ENCODE data around the gene FAM222A.
"Not testable (repeated sequence)": the region's sequence is repeated elsewhere in the genome, so short reads cannot be mapped to it uniquely, and the experiment has no call there.

Gene FAM222A

GRCh38 chr12:109693653-109694600 lies 19.7 kb upstream of the FAM222A start:
- DNase-seq, result no peak

DNA sequence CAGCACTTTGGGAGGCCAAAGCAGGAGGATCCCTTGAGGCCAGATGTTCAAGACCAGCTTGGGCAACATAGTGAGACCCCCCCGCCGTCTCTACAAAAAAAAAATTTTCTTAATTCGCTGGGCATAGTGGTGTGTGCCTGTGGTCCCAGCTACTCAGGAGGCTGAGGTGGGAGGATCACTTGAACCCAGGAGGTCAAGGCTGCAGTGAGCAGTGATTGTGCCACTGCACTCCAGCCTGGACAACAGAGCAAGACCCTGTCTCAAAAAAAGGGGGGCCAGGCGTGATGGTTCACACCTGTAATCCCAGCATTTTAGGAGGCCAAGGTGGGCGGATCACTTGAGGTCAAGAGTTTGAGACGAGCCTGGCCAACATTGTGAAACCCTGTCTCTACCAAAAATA lies 19.0 kb upstream of the FAM222A start:
- not testable (repeated sequence) for DNase-seq

DNA sequence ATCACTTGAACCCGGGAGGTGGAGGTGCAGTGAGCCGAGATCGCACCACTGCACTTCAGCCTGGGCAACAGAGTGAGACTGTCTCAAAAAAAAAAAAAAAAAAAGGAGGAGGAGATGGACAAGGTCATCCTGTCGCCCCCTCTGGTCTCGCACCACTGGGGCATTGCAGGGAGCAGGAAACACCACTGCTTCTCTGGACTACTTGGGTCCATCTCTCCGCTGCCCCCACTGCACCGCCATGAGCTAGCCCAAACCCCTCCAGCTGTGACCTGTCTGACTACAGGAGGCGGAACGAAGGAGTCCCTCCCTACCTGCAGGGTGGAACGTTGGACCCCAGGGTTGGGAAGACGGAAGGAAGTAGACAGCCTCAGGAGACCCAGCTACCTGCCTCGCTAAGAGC lies 18.2 kb upstream of the FAM222A start:
- no peak for DNase-seq

DNA sequence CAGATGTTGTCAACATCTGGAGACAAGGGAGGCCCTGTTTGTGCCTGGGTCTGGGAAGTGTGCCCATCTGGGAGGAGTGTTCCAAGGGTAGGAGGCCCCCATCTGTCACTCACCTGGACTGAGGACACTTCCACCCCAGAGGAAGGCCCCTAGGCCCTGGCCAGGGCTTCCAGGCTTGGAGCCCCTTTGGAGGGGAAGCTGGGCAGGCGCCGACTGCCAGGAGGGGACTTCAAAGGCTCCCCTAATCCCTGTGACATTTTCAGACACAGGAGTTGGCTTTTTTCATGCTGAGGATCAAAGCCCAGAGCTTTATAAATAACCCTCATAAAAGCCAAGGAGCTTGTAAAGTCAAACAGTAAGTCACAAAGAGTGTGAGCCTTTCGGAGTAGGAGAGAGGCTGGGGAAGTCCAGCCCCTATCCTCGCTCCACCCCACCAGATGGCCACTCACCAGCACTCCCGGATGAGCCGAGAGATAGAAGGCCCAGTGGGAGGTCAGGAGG lies 17.6 kb upstream of the FAM222A start:
- DNase-seq, result no peak

- DNase-seq, result no peak
These were observed 16.9 kb upstream of the FAM222A start for GRCh38 chr12:109696485-109697269.

DNA sequence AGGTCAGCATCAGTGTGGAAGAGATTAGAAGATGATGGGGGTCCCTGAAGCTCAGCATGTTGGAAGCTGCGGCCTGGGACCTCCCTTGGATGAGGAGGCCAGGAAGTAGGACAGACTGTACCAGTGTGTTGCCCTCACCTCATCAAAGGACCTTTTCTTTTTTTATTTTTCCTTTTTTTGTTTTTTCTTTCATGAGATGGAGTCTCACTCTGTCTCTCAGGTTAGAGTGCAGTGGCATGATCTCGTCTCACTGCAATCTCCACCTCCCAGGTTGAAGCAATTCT lies 16.4 kb upstream of the FAM222A start:
- no peak for DNase-seq

DNA sequence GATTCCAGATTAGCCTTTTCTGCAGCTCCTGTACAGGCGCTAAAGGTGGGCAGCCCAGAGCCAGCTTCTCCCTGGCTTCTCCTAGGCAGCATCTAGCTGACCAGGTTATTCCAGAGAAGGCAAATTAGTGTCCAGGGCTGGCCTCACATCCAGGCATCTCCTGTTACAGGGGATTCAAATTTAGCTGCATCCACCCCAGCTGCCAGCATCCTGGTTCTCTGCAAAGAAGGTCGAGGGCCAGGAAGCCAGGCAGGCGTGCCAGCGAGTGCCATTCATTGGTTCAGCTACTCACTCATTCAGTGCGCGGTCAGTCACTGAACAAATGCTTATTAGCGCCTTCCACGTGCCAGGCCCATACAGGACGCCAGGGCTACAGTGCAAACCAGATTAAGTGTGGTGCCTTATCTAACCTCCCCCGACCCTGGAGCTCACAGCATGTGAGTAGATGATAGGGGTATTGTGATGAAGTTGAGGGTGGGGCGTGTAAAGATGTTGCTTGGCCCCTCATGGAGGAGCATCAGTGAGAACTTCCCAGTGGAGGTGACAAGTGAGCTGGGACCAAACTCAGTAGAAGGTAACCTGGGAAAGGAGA lies 15.7 kb upstream of the FAM222A start:
- no peak for DNase-seq

DNA sequence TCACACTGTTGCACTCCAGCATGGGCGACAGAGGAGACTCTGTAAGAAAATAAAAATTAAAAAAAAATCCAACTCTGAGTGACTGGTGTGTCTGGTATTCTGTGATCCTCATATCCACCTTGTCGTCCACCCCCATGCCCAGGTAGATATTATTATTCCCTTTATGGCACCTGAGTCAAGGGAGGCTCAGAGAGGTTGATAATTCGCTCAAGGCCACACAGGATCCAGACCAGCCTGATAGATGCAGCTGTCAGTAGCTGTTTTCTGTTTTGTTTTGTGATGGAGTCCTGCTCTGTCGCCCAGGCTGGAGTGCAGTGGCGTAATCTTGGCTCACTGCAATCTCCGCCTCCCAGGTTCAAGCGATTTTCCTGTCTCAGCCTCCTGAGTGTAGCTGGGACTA lies 14.8 kb upstream of the FAM222A start:
- no peak for DNase-seq

DNA sequence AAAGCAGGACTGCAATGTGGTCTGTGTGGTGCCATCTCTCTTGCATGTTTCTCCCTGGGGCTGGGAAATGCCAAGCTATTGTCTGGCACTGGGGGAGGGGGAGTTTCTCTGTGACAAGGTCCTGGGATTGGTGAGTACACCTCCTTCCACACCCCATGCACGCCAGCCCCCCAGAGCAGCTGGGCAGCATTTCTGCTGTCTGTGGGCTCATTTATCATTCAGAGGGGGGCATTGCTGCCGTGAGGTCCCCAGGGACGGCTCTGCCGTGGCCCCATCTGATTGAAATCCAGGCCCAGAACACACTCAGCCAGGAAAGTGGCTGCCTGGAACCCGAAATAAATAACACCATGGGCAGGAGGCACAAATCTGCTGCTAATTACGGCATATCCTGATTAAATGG lies 12.6 kb upstream of the FAM222A start:
- peak in 2 of 3 experiments; percentile 56 to 76 for DNase-seq

DNA sequence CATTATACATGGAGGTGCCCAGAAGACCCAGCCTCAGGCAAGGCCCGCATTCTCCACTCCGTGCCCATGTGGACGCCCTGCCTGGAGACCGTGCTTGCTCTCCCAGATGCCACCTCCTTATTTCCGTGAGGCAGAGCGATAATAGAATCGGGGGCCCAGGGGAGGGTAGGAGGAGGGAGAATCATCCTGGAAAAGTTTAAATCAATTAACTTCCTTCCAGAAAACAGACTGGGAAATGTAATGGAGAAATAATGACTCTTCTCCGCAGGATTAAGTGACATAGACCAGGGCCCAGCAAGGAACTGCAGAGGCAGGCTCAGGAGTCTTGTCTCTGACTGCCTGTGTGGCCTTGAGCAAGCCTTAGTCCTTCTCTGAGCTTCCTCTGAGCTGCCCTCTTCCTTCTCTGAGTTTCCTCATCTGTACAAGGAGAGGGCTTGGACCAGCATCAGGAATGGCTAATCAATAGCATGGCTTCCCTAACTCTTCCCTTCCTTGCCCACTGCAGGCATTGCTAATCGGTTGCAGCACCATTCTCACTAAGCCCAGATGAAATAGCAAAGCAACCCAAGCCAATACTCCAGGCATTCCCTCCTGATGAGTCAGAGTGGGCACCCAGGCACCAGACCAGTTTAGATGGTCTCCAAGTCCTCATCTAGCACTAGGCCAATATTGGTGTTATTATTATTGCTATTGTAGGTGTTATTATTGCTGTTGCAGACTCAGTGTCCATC lies 11.3 kb upstream of the FAM222A start:
- DNase-seq, result no peak

GRCh38 chr12:109703684-109704083 lies 9.9 kb upstream of the FAM222A start:
- no peak for DNase-seq

GRCh38 chr12:109704371-109705098 lies 9.1 kb upstream of the FAM222A start:
- DNase-seq, result no peak

GRCh38 chr12:109705291-109705690 lies 8.3 kb upstream of the FAM222A start:
- DNase-seq, result no peak

DNA sequence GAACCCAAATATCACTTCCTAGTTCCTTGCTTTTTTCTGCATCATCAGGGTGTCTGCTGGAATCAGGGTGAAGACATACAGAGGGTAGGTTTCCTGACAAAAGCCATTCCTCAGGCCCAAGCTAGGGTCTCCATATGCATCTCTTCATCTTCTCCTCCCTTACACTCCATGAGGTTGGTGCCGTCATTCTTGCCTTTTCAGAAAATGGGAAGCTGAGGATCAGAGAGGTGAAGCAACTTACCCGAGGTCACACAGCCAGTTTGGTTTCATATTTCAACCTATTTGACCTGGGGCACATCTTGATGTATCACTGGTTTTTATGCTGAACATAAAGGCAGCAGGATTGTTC lies 7.3 kb upstream of the FAM222A start:
- DNase-seq, result no peak

DNA sequence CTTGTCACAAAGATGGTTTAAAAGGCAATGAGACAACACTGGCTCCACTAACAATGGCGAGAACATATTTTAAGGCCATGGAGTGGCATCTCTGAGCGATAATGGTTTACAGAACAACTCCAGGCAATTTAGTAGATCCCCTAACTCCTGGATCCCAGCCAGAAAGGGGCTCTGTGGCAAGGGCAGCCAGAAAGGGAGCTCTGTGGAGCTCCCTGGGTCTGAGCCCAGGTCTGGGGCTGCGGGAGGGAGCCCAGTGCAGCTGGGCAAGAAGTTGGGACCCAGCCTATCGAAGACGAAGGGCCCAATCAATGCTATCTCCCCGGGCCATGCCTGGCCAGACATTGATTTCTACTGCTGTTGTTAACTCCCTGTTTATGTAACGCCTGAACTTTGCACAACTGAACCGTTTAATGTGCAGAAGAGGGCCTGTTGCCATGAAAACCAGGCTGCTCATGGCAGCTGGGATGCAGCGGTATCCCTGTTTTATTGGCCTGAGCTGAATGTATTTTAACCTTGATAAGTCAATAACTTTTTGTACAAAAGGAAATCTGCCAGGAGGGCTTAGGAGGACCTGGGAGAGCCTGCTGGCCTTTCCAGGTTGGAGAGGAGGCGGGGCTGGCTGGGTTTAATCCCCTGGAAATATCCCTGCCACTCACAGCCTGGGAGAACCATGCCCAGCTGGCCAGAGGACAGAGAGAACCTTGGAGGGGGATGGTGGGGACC lies 6.7 kb upstream of the FAM222A start:
- DNase-seq, result peak; percentile 29 to 82 (median 67)

- DNase-seq, result peak in 1 of 3 experiments; percentile 55
These were observed 6.2 kb upstream of the FAM222A start for GRCh38 chr12:109707470-109707821.

- DNase-seq, result no peak
These were observed 4.7 kb upstream of the FAM222A start for GRCh38 chr12:109708939-109709338.

DNA sequence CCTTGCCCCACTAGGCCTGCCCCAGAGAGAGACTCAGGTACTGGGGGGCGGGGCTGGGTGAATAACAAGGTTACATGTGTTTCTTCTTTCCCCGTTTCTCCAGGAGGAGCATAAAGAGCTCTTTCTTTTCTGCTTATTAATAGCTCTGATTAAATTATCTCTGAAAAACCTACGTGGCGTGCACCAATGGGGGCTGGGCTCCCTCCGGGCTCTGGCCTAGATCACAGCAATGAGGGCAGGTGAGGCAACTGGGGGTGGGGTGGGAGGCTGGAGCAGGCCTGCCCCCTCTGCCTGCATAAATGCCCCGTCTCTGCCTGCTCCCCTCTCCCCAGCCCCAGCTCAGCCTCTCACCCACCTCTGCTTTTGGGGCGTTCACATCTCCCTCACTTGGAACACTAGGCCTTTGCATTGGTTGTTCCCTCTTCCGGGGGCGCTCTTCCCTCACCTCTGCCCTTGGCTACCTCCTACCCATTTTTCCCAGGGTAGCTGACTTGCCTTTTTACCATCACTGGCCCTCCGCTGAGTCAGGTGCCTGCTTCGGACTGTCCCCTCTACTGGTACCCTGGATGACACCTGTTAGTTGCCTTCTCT lies 4.1 kb upstream of the FAM222A start:
- no peak for DNase-seq

DNA sequence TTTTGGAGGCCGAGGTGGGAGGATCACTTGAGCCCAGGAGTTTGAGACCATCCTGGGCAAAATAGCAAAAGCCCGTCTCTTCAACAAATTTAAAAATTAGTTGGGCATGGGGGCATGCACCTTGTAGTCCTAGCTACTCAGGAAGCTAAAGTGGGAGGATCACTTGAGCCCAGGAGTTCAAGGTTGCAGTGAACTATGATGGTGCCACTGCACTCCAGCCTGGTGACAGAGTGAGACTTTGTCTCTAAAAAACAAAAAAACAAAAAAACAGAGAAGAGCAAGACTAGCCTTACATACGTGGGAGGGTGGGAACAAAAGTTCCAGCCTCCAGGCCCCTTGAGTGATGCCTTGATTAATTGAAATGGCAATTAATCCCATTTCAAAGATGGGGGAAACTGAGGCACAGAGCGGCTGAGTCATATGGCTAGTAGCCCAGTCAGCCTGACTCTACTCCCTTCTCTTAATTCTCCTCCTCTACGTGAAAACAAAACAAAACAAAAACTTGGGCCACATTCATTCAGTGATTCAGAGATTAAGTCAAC lies 3.3 kb upstream of the FAM222A start:
- DNase-seq, result no peak

GRCh38 chr12:109710747-109711595 lies 2.7 kb upstream of the FAM222A start:
- DNase-seq, result peak in 1 of 3 experiments; percentile 31

All from NCI-H1417 (cell line).